Neuronal stem cell (in vitro differentiated cells): Measurements from ENCODE around the gene EHMT2.
A peak's percentile ranks its signal among the peaks of the same experiment; 100 is the strongest.

Experiments used
- DNase-seq: peaks from one replicate; pipeline ENCODE4 v3.0.0-alpha.2; 2013; ENCODE audit warnings: low spot score
- H2AFZ ChIP-seq: one replicate; pipeline ENCODE4 v1.6.1; 2013; ENCODE audit warnings: mild to moderate bottlenecking, low read length, inconsistent platforms
- H2AK5ac ChIP-seq: 2 replicates; pipeline ENCODE4 v1.6.1; 2013; ENCODE audit warnings: low read depth, mild to moderate bottlenecking, inconsistent platforms, low read length, moderate library complexity, mixed read lengths
- H2BK120ac ChIP-seq: 2 replicates; pipeline ENCODE4 v1.6.1; 2013; ENCODE audit warnings: low read depth, mild to moderate bottlenecking, inconsistent platforms, low read length, moderate library complexity, mixed read lengths
- H2BK12ac ChIP-seq: one replicate; pipeline ENCODE4 v1.6.1; 2013; ENCODE audit warnings: low read length, inconsistent platforms
- H2BK15ac ChIP-seq: 2 replicates; pipeline ENCODE4 v1.6.1; 2013; ENCODE audit warnings: mild to moderate bottlenecking, low read length, inconsistent platforms, mixed read lengths
- H2BK5ac ChIP-seq: one replicate; pipeline ENCODE4 v1.6.1; 2013; ENCODE audit warnings: inconsistent platforms, mild to moderate bottlenecking, low read length, moderate library complexity
- H3K14ac ChIP-seq: one replicate; pipeline ENCODE4 v1.6.1; 2013; ENCODE audit warnings: low read length, inconsistent platforms
- H3K18ac ChIP-seq: 2 replicates; pipeline ENCODE4 v1.6.1; 2013; ENCODE audit warnings: low read length, inconsistent platforms
- H3K23ac ChIP-seq: 2 replicates; pipeline ENCODE4 v1.6.1; 2013; ENCODE audit warnings: low read depth, mild to moderate bottlenecking, mixed read lengths, low read length, inconsistent platforms; ENCODE audit not compliant: poor library complexity
- H3K27ac ChIP-seq: replicated peaks from 3 replicates; pipeline ENCODE4 v1.5.1; 2013; ENCODE audit warnings: low read length, inconsistent platforms
- H3K27me3 ChIP-seq, 3 experiments: 2 replicates each; pipeline ENCODE4 v1.6.1; 2013; ENCODE audit warnings: low read length in 3 of 3, mild to moderate bottlenecking in 2 of 3, inconsistent platforms in 1 of 3, low read depth in 1 of 3, mixed read lengths in 1 of 3, moderate library complexity in 1 of 3; ENCODE audit not compliant: control insufficient read depth in 3 of 3, insufficient read depth in 3 of 3
- H3K36me3 ChIP-seq, 2 donors: replicated peaks in 1 of 2; 2 replicates each; pipeline ENCODE4 v1.6.1; 2013; ENCODE audit warnings: low read length in 2 of 2; ENCODE audit not compliant: control insufficient read depth in 2 of 2, insufficient read depth in 2 of 2
- H3K4ac ChIP-seq: 2 replicates; pipeline ENCODE4 v1.6.1; 2013; ENCODE audit warnings: inconsistent platforms, mild to moderate bottlenecking, low read length, moderate library complexity
- H3K4me1 ChIP-seq, 2 donors: 1 replicate in 1 of 2; 2 replicates in 1 of 2; pipeline ENCODE4 v1.6.1; 2013; ENCODE audit warnings: low read length in 2 of 2, low read depth in 1 of 2; ENCODE audit not compliant: control insufficient read depth in 2 of 2, insufficient read depth in 1 of 2
- H3K4me2 ChIP-seq: one replicate; pipeline ENCODE4 v1.6.1; 2013; ENCODE audit warnings: mild to moderate bottlenecking, low read length, inconsistent platforms; ENCODE audit not compliant: insufficient read depth, poor library complexity, severe bottlenecking
- H3K4me3 ChIP-seq, 2 donors: 2 replicates each; pipeline ENCODE4 v1.5.1; 2013; ENCODE audit warnings: low read length in 2 of 2, mild to moderate bottlenecking in 2 of 2, inconsistent platforms in 1 of 2, moderate library complexity in 1 of 2
- H3K79me1 ChIP-seq: one replicate; pipeline ENCODE4 v1.6.1; 2013; ENCODE audit warnings: low read depth, mild to moderate bottlenecking, inconsistent platforms, low read length, moderate library complexity
- H3K9ac ChIP-seq: one replicate; pipeline ENCODE4 v1.6.1; 2013; ENCODE audit warnings: mild to moderate bottlenecking, low read depth, low read length, inconsistent platforms; ENCODE audit not compliant: poor library complexity
- H3K9me3 ChIP-seq, 2 donors: replicated peaks in 1 of 2; 2 replicates each; pipeline versions ENCODE3 to v1.6.1; 2013; ENCODE audit warnings: low read length in 2 of 2, mild to moderate bottlenecking in 2 of 2, inconsistent platforms in 1 of 2, low read depth in 1 of 2, mixed read lengths in 1 of 2, moderate library complexity in 1 of 2; ENCODE audit not compliant: control insufficient read depth in 2 of 2, insufficient read depth in 1 of 2
- H4K8ac ChIP-seq: one replicate; pipeline ENCODE4 v1.6.1; 2013; ENCODE audit warnings: low read depth, mild to moderate bottlenecking, inconsistent platforms, low read length, moderate library complexity
- H4K91ac ChIP-seq: one replicate; pipeline ENCODE4 v1.6.1; 2013; ENCODE audit warnings: low read length, low read depth, mild to moderate bottlenecking, inconsistent platforms; ENCODE audit not compliant: poor library complexity
- WGBS, 2 donors: extraction: QIAGEN DNeasy Blood & Tissue Kit; methylation state at CpG; one replicate each; pipeline ENCODE4 v1.1.7; 2013; ENCODE audit warnings: missing lambda C conversion rate in 2 of 2, mixed read lengths in 1 of 2; ENCODE audit not compliant: insufficient read length in 2 of 2, insufficient replicate concordance in 1 of 2; ENCODE audit errors: extremely low coverage in 2 of 2; 5-methylcytosine and 5-hydroxymethylcytosine counted together

EHMT2 gene

DNA sequence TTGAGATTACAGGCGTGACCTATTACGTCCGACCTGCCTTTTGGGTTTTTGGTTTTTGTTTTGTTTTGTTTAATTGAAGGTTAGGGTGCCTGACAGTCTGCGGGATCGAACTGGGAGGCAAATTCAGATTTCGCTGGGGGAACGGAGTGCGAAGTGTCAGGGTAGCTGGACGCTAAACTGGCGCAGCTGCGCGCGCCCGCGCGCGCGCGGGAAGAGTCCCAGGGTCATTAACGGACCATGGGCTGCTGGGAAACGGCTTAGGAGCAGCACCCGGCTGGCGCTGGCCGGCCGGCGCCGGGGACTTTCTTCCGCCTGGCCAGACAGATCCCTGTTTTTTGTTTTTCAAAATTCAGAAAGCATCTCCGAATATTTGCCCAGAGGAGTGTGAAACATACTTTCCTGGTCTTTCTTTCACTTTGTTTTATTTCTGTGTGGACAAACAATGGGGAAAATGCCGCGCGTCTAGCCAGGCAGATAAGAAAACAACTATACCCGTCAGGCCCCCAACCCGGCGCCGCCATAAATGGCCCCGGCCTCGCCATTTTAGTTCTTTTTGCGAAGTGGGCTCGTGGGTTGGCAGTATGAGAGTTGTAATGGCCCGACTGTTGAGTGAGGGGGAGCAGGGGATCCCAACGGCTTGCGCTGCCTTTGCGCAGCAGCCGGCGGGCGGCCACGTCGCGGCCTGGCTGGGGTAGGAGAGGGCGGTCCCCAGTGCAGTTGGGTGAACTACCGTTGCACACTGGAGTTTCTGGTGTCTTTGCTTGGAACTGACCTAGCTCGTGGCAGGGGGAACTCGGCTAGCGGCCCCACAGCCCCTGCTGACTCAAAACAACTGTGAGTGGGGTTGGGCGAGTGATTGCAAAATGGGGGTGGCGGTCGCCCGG, 62.9 kb downstream of the EHMT2 start:
- H4K91ac ChIP-seq, result no peak overlapping the region
- peak overlapping the region; percentile 100 for H3K23ac ChIP-seq
- peaks cover 8% of the 10 kb centered on the region for H3K79me1 ChIP-seq
- peak overlapping the region; percentile 100 for H3K9ac ChIP-seq
- peak overlapping the region; percentile 72 for H2BK15ac ChIP-seq
- peak overlapping the region; percentile 95 for H2BK120ac ChIP-seq
- H3K27me3 ChIP-seq, result no peaks in the 10 kb centered on the region
- DNase-seq, result peak; percentile 75
- peaks cover 25 to 46% of the 10 kb centered on the region in 2 donors for H3K36me3 ChIP-seq
- peak overlapping the region; percentile 65 for H3K4me2 ChIP-seq
- peak overlapping the region; percentile 84 for H3K27ac ChIP-seq
- WGBS, 2 donors, result no CpG with 5 or more reads among the region's 59 CpGs
- peaks cover 5 to 16% of the 10 kb centered on the region in 2 donors for H3K4me1 ChIP-seq
- no peak overlapping the region for H4K8ac ChIP-seq
- H2AK5ac ChIP-seq, result peak overlapping the region; percentile 98
- peak overlapping the region; percentile 97 for H2BK5ac ChIP-seq
- H3K18ac ChIP-seq, result peak overlapping the region; percentile 100
- peak overlapping the region; percentile 77 for H2AFZ ChIP-seq
- H3K14ac ChIP-seq, result peak overlapping the region; percentile 100
- H3K9me3 ChIP-seq, result peaks cover 0 to 3% of the 10 kb centered on the region in 2 donors
- peak overlapping the region; percentile 97 for H3K4ac ChIP-seq
- H3K4me3 ChIP-seq, result peak overlapping the region; percentile 92 to 99
- peak overlapping the region; percentile 78 for H2BK12ac ChIP-seq

DNA sequence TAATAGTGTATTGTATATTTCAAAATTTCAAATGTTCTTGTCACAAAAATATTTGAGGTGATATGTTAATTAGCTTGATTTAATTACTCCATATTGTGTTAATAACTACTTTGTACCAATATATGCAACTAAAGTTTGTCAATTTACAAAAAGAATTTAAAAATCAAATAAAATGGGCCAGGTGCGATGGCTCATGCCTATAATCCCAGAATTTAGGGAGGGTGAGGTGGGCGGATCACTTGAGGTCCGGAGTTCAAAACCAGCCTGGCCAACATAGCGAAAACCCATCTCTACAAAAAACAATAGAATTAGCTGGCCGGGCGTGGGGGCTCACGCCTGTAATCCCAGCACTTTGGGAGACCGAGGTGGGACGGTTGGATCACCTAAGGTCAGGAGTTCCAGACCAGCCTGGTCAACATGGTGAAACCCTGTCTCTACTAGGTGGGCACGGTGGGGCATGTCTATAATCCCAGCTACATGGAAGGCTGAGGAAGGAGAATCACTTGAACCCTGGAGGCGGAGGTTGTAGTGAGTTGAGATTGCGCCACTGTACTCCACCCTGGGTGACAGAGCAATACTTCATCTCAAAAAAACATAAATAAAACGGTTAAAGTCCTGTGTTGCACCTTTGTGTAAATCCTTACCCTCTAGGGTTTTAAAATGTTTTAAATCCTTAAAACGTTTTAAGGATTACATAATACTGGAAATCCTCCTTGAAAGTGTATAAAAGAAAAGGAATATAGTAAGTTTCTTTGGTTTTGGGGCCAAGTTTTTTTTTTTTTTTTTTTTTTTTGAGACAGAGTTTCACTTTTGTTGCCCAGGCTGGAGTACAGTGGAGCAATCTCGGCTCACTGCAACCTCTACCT, 65.9 kb downstream of the EHMT2 start:
- H3K18ac ChIP-seq, result no peak overlapping the region
- no CpG with 5 or more reads among the region's 15 CpGs for WGBS, 2 donors
- no peak overlapping the region for H3K4me2 ChIP-seq
- no peak overlapping the region for H3K4ac ChIP-seq
- H2AFZ ChIP-seq, result no peak overlapping the region
- no peak overlapping the region for H3K14ac ChIP-seq
- H3K23ac ChIP-seq, result peak overlapping the region; percentile 2
- H2AK5ac ChIP-seq, result no peak overlapping the region
- no peak overlapping the region for H2BK120ac ChIP-seq
- H3K4me1 ChIP-seq, result peaks cover 7 to 8% of the 10 kb centered on the region in 2 donors
- H2BK12ac ChIP-seq, result no peak overlapping the region
- no peak overlapping the region for H3K27ac ChIP-seq
- peaks cover 8% of the 10 kb centered on the region for H3K79me1 ChIP-seq
- H4K91ac ChIP-seq, result no peak overlapping the region
- no peaks in the 10 kb centered on the region for H3K9me3 ChIP-seq
- no peak overlapping the region for H2BK15ac ChIP-seq
- no peak overlapping the region for H4K8ac ChIP-seq
- DNase-seq, result no peak
- H3K36me3 ChIP-seq, result peaks cover 4 to 16% of the 10 kb centered on the region in 2 donors
- no peak overlapping the region for H3K9ac ChIP-seq
- H3K27me3 ChIP-seq, result no peaks in the 10 kb centered on the region
- no peak overlapping the region for H3K4me3 ChIP-seq
- no peak overlapping the region for H2BK5ac ChIP-seq

DNA sequence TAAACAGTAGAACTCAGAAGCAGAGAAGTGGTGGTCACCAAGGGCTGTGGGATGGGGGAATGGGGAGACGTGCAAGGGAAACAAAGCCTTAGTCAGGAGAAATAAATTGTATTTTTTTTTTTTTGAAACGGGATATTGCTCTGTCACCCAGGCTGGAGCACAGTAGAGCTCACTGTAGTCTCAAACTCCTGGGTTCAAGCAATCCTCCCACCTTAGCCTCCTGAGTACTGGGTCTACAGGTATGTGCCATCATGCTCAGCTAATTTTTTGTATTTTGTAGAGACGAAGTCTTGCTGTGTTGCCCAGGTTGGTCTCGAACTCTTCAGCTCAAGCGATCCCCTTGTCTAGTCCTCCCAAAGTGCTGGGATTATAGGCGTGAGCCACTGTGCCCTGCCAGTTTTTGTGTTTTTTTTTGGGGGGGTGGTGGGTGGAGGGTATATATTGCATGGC, 66.6 kb downstream of the EHMT2 start:
- Histone ChIP-seq H3K4me1 (peaks cover under 1 to 6% of the 10 kb centered on the region in 2 donors), H2BK120ac (no peak overlapping the region)

More for the DNA sequence above, 66.6 kb downstream of the EHMT2 start:
- Histone ChIP-seq H3K9me3 (no peaks in the 10 kb centered on the region), H3K4me2 (peak overlapping the region; percentile 54), H3K79me1 (peaks cover 5% of the 10 kb centered on the region), H2BK15ac (no peak overlapping the region), H3K23ac (no peak overlapping the region), H4K8ac (no peak overlapping the region), H3K18ac (no peak overlapping the region), H3K36me3 (peaks cover 0 to 9% of the 10 kb centered on the region in 2 donors), H2AK5ac (no peak overlapping the region), H2AFZ (no peak overlapping the region), H2BK12ac (no peak overlapping the region), H4K91ac (no peak overlapping the region), H3K9ac (no peak overlapping the region), H3K27me3 (no peaks in the 10 kb centered on the region), H3K4ac (no peak overlapping the region), H3K4me3 (peak overlapping the region in 1 of 2 donors; percentile 78), H3K14ac (no peak overlapping the region), H2BK5ac (no peak overlapping the region), H3K27ac (no peak overlapping the region)
- no CpG with 5 or more reads among the region's 6 CpGs for WGBS, 2 donors
- no peak for DNase-seq
